Activated CD8-positive, alpha-beta memory T cell treated with anti-CD3 and anti-CD28 coated beads, Interleukin-2, amount 10 ng/mL, durations not matched to agents 7 days and 5 days (primary cell): Measurements from ENCODE around the gene ENOPH1. TPM values are rescaled to one million over a fixed set of nuclear protein-coding genes. Genes with fewer than 3 reads are reported as not detected.

Experiments used
- ATAC-seq: fragments of 150-1000 bp; cut with Tn5 transposase; one replicate; pipeline ENCODE4 v1.10.0; 2021; ENCODE audit warnings: moderate library complexity
- CTCF ChIA-PET: fragments of 350-600 bp; sonication (Branson Sonifier 250); formaldehyde crosslinking; loops from one replicate; lab custom pipeline; 2021; ENCODE audit warnings: antibody characterized with exemption; lab: Charles Lee
- DNase-seq: peaks from one replicate; pipeline ENCODE4 v3.0.0-alpha.2; 2020
- H3K27ac Mint-ChIP-seq: one replicate; pipeline ENCODE4 v1.8.0; 2021; ENCODE audit warnings: mild to moderate bottlenecking, mixed read lengths
- H3K27me3 Mint-ChIP-seq: one replicate; pipeline ENCODE4 v1.8.0; 2021; ENCODE audit warnings: mixed read lengths
- H3K36me3 Mint-ChIP-seq: one replicate; pipeline ENCODE4 v1.8.0; 2021; ENCODE audit warnings: mild to moderate bottlenecking, mixed read lengths
- H3K4me1 Mint-ChIP-seq: one replicate; pipeline ENCODE4 v1.8.0; 2021; ENCODE audit warnings: mixed read lengths
- H3K4me3 Mint-ChIP-seq: one replicate; pipeline ENCODE4 v1.8.0; 2021; ENCODE audit warnings: mild to moderate bottlenecking, moderate library complexity, mixed read lengths
- H3K9me3 Mint-ChIP-seq: one replicate; pipeline ENCODE4 v1.8.0; 2022; ENCODE audit warnings: low read depth, mixed read lengths
- total RNA-seq, 2 experiments: library from RNA; stranded (reverse); gene quantifications; one replicate each; pipeline ENCODE4 v1.2.3, GENCODE V29; 2021

Gene ENOPH1
- total RNA-seq, 2 experiments from 2014 or later = 40.6 to 46.6 TPM

DNA sequence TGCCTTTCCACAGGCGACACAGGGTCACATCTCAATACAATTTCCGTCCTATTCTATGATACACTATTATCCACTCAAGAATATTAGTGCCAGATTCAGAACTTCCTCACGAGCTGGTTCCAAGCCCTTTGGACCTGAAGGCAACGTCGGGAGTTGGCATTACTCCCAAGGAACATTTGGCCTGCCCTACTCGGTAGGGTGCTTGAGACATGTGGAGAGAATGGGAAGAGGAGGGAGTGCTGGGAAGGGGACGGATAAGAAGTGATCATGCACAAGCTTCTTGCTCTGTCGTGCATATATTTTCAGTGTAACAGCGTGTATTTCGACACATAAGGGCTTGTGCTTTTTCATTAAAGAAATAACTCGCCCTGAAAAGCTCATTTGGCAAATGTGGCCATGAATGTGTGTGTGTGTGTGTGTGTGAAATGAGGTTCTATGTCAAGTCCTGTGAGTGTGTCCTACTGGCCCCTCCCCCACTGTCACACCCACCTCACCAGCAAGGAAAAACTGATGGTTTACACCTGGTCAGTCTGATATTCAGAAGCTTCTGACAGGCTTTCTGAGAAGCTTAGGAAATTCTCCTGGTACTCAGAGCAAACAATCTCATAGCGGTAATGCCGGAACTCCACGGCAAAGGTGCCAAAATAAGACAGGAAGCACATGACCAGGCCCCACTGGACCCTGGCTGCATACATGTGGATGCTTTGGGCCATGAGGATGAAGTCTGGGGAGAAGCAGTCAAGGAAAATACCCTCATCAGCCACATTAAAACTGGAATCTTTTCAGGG is 54.8 kb downstream of the ENOPH1 start:
- DNase-seq = no peak
- H3K4me3 Mint-ChIP-seq = no peak overlapping the region
- H3K36me3 Mint-ChIP-seq = peaks cover 4% of the 10 kb centered on the region
- H3K27me3 Mint-ChIP-seq = no peaks in the 10 kb centered on the region
- no peak overlapping the region for H3K27ac Mint-ChIP-seq
- CTCF ChIA-PET = no interaction called here
- no peaks in the 10 kb centered on the region for H3K4me1 Mint-ChIP-seq
- H3K9me3 Mint-ChIP-seq = no peaks in the 10 kb centered on the region
- no peak for ATAC-seq

DNA sequence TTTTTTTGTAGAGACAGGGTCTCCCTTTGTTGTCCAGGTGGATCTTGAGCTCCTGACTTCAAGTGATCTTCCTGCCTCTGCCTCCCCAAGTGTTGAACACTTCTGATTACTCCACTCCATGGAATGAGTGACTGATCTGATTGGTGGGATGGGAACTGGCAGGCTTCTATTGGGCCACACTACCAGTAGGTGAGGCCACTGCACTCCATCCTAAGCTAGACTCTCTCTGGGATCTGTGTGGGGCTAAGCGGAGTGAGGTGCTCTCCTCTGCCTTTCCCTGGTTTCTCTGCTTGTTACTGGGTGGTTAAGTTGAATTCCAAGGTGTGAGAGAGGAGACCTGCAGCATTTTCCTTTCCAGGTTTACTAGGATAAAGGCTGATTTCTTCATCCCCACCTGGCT is 58.7 kb downstream of the ENOPH1 start:
- H3K9me3 Mint-ChIP-seq = no peaks in the 10 kb centered on the region
- no peak overlapping the region for H3K27ac Mint-ChIP-seq
- CTCF ChIA-PET = no interaction called here
- DNase-seq (no peak), ATAC-seq (no peak)
- H3K4me3 Mint-ChIP-seq = no peak overlapping the region
- H3K27me3 Mint-ChIP-seq = no peaks in the 10 kb centered on the region
- H3K36me3 Mint-ChIP-seq = peaks cover 1% of the 10 kb centered on the region
- H3K4me1 Mint-ChIP-seq = no peaks in the 10 kb centered on the region

DNA sequence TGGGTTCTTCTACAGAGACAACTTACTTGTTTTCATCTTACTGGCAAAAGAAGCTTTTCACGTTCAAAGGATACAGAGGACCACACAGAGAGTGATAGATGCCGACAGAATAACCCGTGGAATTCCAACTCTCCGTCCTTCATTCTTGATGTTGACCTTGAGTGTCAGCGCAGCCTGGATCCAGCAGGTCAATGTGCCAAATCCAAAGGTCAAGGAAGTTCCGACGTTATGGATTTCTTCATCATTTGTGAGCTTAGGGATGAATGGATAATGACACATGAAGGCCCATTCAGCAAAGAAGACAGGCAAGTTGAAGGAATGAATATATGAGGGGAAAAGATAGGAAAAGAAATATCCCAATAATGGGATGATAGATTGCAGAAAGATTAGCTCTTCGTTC is 59.6 kb downstream of the ENOPH1 start:
- CTCF ChIA-PET = no interaction called here
- H3K9me3 Mint-ChIP-seq = no peaks in the 10 kb centered on the region
- no peak overlapping the region for H3K27ac Mint-ChIP-seq

DNA sequence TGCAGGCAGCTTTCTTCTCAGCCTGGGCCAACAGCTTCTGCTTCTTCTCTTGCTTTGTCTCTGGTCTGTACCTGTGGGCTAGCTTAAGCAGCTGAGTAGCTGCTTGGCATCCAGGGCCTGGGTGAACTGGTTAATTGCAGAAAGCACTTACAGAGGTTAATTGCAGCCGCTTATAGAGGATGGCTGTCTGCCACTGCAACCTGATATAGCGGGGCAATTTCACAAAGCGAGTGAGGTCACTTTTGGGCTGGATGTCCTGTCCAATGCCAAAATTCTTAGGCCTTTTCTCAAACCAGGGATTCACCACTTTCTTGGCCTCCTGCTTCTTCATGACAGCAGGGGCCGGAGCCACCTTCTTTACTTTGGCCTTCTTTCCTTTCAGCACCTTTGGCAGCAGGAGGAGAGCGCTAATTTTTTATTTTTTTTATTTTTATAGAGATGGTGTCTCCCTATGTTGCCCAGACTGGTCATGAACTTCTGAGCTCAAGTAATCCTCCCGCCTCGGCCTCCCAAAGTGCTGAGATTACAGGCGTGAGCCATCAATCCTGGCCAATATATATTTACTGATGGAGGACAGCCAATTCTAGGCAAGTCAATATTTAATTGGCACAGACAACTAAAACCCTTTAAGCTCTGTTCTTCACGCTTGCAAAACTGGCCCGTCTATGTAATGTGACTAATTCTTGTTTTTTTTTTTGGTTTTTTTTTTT is 61.0 kb downstream of the ENOPH1 start:
- DNase-seq (no peak), ATAC-seq (no peak)
- Mint-ChIP-seq H3K4me3 (no peak overlapping the region), H3K27ac (no peak overlapping the region), H3K9me3 (no peaks in the 10 kb centered on the region), H3K36me3 (no peaks in the 10 kb centered on the region), H3K27me3 (no peaks in the 10 kb centered on the region), H3K4me1 (no peaks in the 10 kb centered on the region)
- CTCF ChIA-PET = no interaction called here

More for the DNA sequence above, 59.6 kb downstream of the ENOPH1 start:
- ATAC-seq = no peak
- DNase-seq = no peak
- Mint-ChIP-seq H3K36me3 (no peaks in the 10 kb centered on the region), H3K4me1 (no peaks in the 10 kb centered on the region), H3K4me3 (no peak overlapping the region), H3K27me3 (no peaks in the 10 kb centered on the region)

DNA sequence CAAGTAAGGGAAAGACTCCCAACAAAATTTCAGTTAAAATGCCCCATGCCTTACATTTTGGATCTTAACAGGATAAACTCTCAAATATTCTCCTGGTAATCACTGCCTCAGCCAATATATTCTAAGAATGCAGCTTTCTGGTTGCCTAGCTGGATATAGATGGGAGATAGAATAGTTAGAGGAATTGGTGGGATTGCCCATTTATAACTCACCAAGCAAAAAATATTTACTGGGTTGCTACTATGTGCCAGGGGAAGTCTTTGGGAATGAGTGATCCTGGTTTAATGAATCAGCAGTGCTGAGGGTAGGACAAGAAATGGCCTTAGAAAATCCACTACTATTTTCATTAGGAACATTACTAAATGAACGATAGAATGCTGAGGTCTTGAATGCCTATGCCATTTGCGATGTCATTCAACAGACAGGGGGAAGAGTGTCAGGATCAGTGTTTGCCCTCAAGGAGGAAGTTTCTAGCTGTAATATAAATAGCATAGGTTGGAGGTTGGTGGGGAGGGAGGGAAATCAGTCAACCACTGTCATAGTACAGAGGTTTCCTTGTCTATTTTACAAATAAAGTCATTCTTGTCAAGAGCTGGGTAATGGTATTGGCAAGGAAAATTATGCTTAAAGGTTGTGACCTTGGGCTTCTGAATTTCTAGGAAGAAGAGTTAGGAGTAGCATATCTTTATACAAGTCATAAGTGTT is 63.5 kb downstream of the ENOPH1 start:
- H3K9me3 Mint-ChIP-seq = no peaks in the 10 kb centered on the region
- DNase-seq = no peak
- H3K27me3 Mint-ChIP-seq = no peaks in the 10 kb centered on the region
- CTCF ChIA-PET = no interaction called here
- no peaks in the 10 kb centered on the region for H3K36me3 Mint-ChIP-seq
- H3K27ac Mint-ChIP-seq = no peak overlapping the region
- no peak for ATAC-seq
- no peak overlapping the region for H3K4me3 Mint-ChIP-seq
- H3K4me1 Mint-ChIP-seq = no peaks in the 10 kb centered on the region

DNA sequence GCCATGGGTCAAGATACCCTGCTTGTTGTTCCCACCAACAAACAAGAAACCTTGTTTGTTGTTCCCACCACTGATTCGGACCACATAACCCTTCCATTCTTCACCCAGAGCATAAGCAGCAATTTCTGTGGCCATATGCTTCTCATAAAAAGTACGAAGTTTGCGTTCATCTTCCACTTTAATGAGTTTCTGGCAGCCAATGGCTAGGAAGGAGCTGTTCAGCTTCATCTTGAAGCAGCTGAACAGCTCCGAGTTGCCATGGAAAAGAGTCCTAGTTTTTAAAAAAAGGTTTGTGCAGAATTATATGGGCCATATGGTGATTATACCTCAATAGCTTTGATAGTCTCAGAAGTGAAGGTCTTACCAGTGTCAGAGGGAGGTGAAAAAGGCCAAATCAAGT is 65.3 kb downstream of the ENOPH1 start:
- no peak for ATAC-seq
- CTCF ChIA-PET = interaction anchor here (1.3 kb wide), 1 partner anchor 10 kb away, joined by 3 read pairs; no protein-coding TSS in a partner anchor

DNA sequence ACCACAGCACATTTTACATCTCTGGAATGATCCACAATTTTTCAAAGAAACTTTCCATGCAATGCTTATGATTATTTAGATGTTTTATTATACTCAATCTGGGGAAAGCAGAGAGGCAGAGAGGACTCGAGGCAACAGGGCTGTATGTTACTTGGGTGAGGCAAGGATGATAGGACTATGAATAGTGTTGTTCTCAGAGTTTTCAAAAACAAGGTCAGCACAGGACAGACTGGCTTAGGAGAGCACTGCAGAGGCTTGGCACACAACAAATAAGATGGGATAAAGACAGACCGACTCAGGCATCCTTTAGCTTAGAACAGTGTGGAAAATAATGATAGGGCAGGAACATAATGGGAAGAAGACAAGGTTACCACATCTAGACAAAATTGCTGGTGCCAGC is 66.0 kb downstream of the ENOPH1 start:
- Mint-ChIP-seq H3K4me3 (no peak overlapping the region), H3K27ac (no peak overlapping the region), H3K4me1 (no peaks in the 10 kb centered on the region), H3K27me3 (no peaks in the 10 kb centered on the region), H3K36me3 (no peaks in the 10 kb centered on the region), H3K9me3 (no peaks in the 10 kb centered on the region)
- CTCF ChIA-PET = no interaction called here
- DNase-seq (no peak), ATAC-seq (no peak)

More for the DNA sequence above, 65.3 kb downstream of the ENOPH1 start:
- no peaks in the 10 kb centered on the region for H3K27me3 Mint-ChIP-seq
- H3K27ac Mint-ChIP-seq = no peak overlapping the region
- no peaks in the 10 kb centered on the region for H3K9me3 Mint-ChIP-seq
- DNase-seq = no peak
- H3K36me3 Mint-ChIP-seq = no peaks in the 10 kb centered on the region
- no peak overlapping the region for H3K4me3 Mint-ChIP-seq
- H3K4me1 Mint-ChIP-seq = no peaks in the 10 kb centered on the region

DNA sequence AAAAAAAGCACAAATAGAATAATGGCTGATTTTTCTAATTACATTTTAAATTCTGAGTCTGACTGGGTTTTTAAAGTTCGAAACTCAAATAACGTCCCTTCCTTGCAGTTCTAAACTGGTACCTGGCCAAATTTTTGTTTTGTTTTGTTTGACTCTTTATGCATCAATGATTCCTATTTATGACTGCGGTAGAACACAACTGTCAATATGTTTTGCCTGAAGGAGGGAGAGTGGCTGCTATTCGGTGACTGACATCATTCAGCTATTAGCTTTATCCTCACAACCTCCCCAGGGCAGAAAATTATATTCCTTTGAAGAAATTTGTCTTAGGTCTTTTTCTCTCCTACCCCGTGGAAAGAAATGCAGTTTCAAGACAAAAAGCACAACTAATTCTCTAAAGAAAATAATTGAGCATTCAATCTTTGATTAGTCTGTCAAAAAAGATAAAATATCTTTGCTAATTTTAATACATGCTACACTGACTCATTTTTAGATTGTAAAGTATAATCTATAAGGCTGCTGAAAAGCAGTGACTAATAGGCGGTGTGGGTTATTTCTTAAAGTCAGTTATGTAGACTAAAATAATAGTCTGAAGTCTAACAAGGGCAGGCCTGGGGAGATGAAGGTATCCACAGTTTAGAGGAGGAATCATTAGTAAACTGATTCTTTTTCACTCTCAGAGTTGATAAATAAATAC is 69.5 kb downstream of the ENOPH1 start:
- H3K4me3 Mint-ChIP-seq = no peak overlapping the region
- no peak for DNase-seq
- no peak for ATAC-seq
- H3K4me1 Mint-ChIP-seq = no peaks in the 10 kb centered on the region
- H3K27ac Mint-ChIP-seq = no peak overlapping the region
- H3K36me3 Mint-ChIP-seq = peaks cover 1% of the 10 kb centered on the region
- H3K9me3 Mint-ChIP-seq = no peaks in the 10 kb centered on the region
- no peaks in the 10 kb centered on the region for H3K27me3 Mint-ChIP-seq
- CTCF ChIA-PET = no interaction called here

DNA sequence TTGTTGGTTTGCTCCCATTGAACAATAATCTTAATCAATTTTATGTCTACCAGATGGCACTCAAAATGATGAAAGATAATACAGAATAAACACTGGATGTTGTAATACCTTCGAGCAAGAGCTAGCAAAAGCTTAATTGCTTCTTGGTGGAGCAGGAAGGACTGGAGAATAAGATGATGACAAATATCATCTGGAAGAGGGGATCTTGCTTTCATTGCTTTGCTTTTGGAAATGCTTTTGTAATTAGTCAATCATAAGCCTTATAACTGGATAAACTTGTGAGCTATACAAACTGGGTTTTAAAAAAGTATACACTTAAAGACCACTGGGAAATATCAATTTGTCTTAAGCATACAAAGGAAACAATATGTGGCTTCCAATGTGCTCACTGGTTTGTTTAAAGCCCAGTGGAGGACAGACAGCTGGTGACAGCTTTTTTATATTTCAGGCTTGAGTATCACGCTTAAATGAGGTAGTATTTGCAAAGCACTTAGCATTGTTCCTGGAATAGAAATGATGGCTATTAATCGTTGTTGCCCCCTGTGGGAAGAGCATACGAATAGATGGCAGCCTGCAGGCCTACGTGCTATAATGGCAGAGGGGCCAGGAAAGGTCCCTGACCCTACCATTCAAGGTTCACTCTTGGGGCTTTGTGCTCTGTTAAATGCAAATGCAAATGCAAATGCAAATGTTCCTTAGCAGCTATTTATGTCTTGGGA is 70.2 kb downstream of the ENOPH1 start:
- Mint-ChIP-seq H3K4me3 (no peak overlapping the region), H3K4me1 (no peaks in the 10 kb centered on the region), H3K27me3 (no peaks in the 10 kb centered on the region), H3K27ac (no peak overlapping the region), H3K36me3 (peaks cover 1% of the 10 kb centered on the region), H3K9me3 (no peaks in the 10 kb centered on the region)
- CTCF ChIA-PET = no interaction called here
- DNase-seq (no peak), ATAC-seq (no peak)

DNA sequence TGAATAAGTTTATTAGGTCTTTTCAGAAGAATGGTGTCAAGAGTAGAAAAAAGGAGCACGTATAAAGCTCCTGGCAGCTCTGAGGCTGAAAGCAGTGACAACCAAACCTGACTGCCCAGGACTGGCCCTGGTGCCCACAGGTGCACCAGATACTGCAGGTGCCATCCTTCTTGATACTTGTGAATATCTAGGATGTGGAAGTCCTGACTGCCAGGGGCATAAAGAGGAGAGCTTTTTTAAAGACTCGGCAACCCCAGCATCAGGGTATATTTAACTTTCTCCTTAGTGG is 70.7 kb downstream of the ENOPH1 start:
- H3K27me3 Mint-ChIP-seq = no peaks in the 10 kb centered on the region
- H3K36me3 Mint-ChIP-seq = peaks cover 1% of the 10 kb centered on the region
- H3K4me3 Mint-ChIP-seq = no peak overlapping the region
- CTCF ChIA-PET = no interaction called here
- no peaks in the 10 kb centered on the region for H3K9me3 Mint-ChIP-seq
- no peak overlapping the region for H3K27ac Mint-ChIP-seq
- ATAC-seq (no peak), DNase-seq (no peak)
- no peaks in the 10 kb centered on the region for H3K4me1 Mint-ChIP-seq

DNA sequence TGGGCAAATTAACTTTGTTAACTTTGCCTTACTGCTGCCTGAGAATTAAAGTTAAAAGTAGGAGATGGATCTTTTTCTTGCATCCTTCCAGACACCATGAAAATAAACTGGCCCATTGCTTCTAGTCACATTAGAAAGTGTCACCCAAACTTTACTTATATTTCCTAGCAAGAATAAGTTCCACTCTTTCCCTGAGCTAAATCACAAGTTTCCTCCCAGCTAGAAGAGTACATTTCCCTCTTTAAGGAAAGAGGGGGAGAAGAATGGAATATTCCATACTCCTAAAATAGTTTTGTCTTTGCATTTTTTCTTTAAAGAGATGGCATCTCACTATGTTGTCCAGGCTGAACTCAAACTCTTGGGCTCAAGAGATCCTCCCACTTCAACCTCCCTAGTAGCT is 77.6 kb downstream of the ENOPH1 start:
- Mint-ChIP-seq H3K27me3 (peaks cover 10% of the 10 kb centered on the region), H3K27ac (no peak overlapping the region), H3K36me3 (peaks cover 1% of the 10 kb centered on the region), H3K9me3 (no peaks in the 10 kb centered on the region), H3K4me3 (no peak overlapping the region), H3K4me1 (no peaks in the 10 kb centered on the region)
- CTCF ChIA-PET = no interaction called here
- ATAC-seq (no peak), DNase-seq (no peak)

DNA sequence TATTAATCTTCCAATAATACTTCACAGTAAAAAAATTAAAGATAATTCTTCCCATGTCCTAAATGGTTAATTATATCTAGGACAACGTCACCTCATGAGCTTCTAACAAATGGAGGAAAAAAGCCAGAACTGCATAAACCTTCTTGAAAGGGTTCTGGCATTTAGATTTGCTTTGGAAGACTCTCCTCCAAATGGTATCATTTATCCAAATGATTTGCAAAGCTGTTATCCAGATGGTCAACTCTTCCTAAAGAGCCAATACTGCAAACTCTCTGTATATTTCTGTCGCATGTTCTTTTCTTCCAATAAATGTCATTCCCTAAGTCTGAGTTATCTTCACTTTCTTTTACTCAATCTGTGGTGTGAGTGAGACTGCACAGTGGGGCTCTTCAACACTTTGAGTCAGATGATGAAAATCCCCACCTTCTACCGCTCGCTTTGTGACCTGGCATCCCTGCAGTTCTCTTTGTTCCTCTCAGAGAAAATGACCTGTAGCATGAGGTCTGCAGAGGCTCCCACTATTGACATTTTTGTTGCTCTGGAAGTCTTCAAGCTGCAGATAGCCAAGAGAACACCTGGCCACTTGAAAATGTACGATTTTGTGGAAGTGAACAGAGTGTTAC is 78.5 kb downstream of the ENOPH1 start:
- no peak for DNase-seq
- H3K27ac Mint-ChIP-seq = no peak overlapping the region

DNA sequence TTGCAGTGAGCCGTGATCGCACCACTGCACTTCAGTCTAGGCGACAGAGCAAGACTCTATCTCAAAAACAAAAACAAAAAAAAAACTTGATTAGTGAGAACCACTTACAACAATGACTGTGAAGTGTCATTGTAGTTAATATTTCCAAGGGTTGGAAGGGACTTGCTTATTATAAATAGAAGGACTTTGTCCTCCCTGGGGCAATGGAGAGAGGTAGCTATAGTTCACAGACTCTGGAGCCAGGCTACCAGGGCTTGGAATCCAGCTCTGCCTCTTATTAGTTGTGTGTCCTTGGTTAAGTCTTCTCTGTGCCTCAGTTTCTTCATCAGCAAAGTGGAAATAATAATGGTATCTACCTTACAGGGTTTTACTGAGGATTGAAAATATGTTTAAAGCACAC is 79.8 kb downstream of the ENOPH1 start:
- Mint-ChIP-seq H3K9me3 (no peaks in the 10 kb centered on the region), H3K4me3 (no peak overlapping the region), H3K27me3 (peaks cover 21% of the 10 kb centered on the region), H3K27ac (no peak overlapping the region), H3K4me1 (no peaks in the 10 kb centered on the region), H3K36me3 (no peaks in the 10 kb centered on the region)
- DNase-seq = no peak
- CTCF ChIA-PET = no interaction called here
- no peak for ATAC-seq

More for the DNA sequence above, 78.5 kb downstream of the ENOPH1 start:
- ATAC-seq = no peak
- Mint-ChIP-seq H3K36me3 (no peaks in the 10 kb centered on the region), H3K27me3 (peaks cover 15% of the 10 kb centered on the region), H3K4me3 (no peak overlapping the region), H3K9me3 (no peaks in the 10 kb centered on the region), H3K4me1 (no peaks in the 10 kb centered on the region)
- CTCF ChIA-PET = no interaction called here
